SH-SY5Y (cell line): ENCODE results near the gene RAP1GAP.

Experiments used
- GATA2 ChIP-seq: IDR thresholded peaks from 2 replicates; pipeline ENCODE4 v1.6.1; 2011; ENCODE audit warnings: mild to moderate bottlenecking, low read depth, low read length
- GATA3 ChIP-seq: IDR thresholded peaks from 2 replicates; pipeline ENCODE4 v1.6.1; 2011; ENCODE audit warnings: low read depth, mild to moderate bottlenecking, low read length, moderate library complexity

DNA sequence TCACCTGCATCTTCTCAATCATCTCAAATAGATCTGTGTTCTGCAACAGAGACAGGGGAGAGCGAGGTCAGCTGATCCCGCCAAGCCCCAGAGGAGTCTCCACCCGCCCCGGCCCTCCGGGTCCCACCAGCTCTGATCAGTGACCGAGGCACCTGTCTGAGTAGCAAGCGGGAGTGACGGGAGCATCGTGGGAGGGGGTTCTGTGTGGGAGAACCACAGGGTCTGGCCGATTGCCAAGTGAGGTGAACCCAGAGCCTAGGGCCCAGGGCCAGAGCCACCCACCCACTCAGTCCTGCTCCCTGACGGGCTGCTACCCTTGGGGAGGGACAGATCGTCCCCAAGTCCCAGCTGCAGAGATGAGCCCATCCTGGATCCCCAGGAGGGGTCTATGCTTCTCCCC, 49.1 kb downstream of the RAP1GAP start:
- TF ChIP-seq GATA2 (no peak), GATA3 (no peak)
